K562 (cell line): Measurements from ENCODE around the gene PAQR4. TPM values are rescaled to one million over a fixed set of nuclear protein-coding genes. Genes with fewer than 3 reads are reported as not detected.
A peak's percentile ranks its signal among the peaks of the same experiment; 100 is the strongest.

Experiments used
- BHLHE40 ChIP-seq: IDR thresholded peaks from 2 replicates; pipeline ENCODE4 v1.6.1; 2011; ENCODE audit warnings: low read length, improper control_type of control experiment
- ELK3 ChIP-seq: fragments of 450-650 bp; formaldehyde crosslinking; IDR thresholded peaks from 2 replicates; pipeline ENCODE4 v1.4.0; 2020; ENCODE audit warnings: mild to moderate bottlenecking
- EWSR1 ChIP-seq: fragments of 450-650 bp; IDR thresholded peaks from 2 replicates; pipeline ENCODE4 v1.6.1; 2018; ENCODE audit warnings: borderline replicate concordance, mild to moderate bottlenecking, low read depth, moderate library complexity; ENCODE audit not compliant: partially characterized antibody
- EZH2 ChIP-seq: IDR thresholded peaks from 2 replicates; pipeline ENCODE4 v1.6.1; 2012; ENCODE audit warnings: low read depth, mild to moderate bottlenecking, inconsistent platforms, low read length, borderline replicate concordance
- HDAC8 ChIP-seq: fragments of 450-650 bp; IDR thresholded peaks from 2 replicates; pipeline ENCODE4 v1.6.1; 2016; ENCODE audit warnings: mild to moderate bottlenecking, missing genetic modification characterization, moderate library complexity, missing compliant biosample characterization
- HNRNPK ChIP-seq: fragments of 200-400 bp; formaldehyde crosslinking; IDR thresholded peaks from one replicate; pipeline ENCODE4 v1.6.1; 2018; ENCODE audit warnings: mild to moderate bottlenecking, low read depth, low read length; ENCODE audit not compliant: poor library complexity, severe bottlenecking
- JUND ChIP-seq, 2 experiments: IDR thresholded peaks; 2 replicates in 1 of 2; 3 replicates in 1 of 2; pipeline ENCODE4 v1.6.1; 2011; ENCODE audit warnings: borderline replicate concordance in 2 of 2, low read depth in 2 of 2, low read length in 2 of 2, improper control_type of control experiment in 1 of 2, missing biosample characterization in 1 of 2, missing genetic modification characterization in 1 of 2, missing genetic modification reagents in 1 of 2
- MCM5 ChIP-seq: fragments of 450-650 bp; IDR thresholded peaks from 2 replicates; pipeline ENCODE4 v1.6.1; 2016; ENCODE audit warnings: low read depth
- PREB ChIP-seq: sonication (generic); formaldehyde crosslinking; IDR thresholded peaks from 2 replicates; pipeline ENCODE4 v1.8.1; 2023; ENCODE audit warnings: mild to moderate bottlenecking, missing genetic modification reagents
- PTTG1 ChIP-seq: fragments of 450-650 bp; IDR thresholded peaks from 2 replicates; pipeline ENCODE4 v1.6.1; 2016; ENCODE audit warnings: low read depth, mild to moderate bottlenecking, missing genetic modification characterization, missing compliant biosample characterization
- RBBP5 ChIP-seq: fragments of 200-600 bp; sonication (generic); IDR thresholded peaks from 2 replicates; pipeline ENCODE4 v1.6.1; 2012; ENCODE audit warnings: borderline replicate concordance, mild to moderate bottlenecking, low read length, control low read depth, inconsistent platforms; ENCODE audit not compliant: insufficient read depth, poor library complexity, severe bottlenecking
- SFPQ ChIP-seq: fragments of 200-400 bp; formaldehyde crosslinking; IDR thresholded peaks from 2 replicates; pipeline ENCODE4 v1.6.1; 2017; ENCODE audit warnings: mild to moderate bottlenecking, low read depth, low read length, moderate library complexity
- SMARCB1 ChIP-seq: IDR thresholded peaks from 2 replicates; pipeline ENCODE4 v1.6.1; 2011; ENCODE audit warnings: improper control_type of control experiment, low read depth; ENCODE audit not compliant: insufficient read length
- ZNF274 ChIP-seq: IDR thresholded peaks from 2 replicates; pipeline ENCODE4 v1.6.1; 2011; ENCODE audit warnings: low read depth, mild to moderate bottlenecking, low read length, moderate library complexity, borderline replicate concordance
- ZNF3 ChIP-seq: fragments of 250-450 bp; sonication (Bioruptor Pico); IDR thresholded peaks from 2 replicates; pipeline ENCODE4 v1.5.0; 2021; ENCODE audit warnings: mild to moderate bottlenecking, moderate library complexity
- ZNF644 ChIP-seq: fragments of 200-800 bp; sonication (Bioruptor generic); IDR thresholded peaks from 2 replicates; pipeline ENCODE4 v1.6.1; 2016; ENCODE audit warnings: low read depth, missing genetic modification characterization, missing compliant biosample characterization
- polyA plus RNA-seq, 8 experiments: library from polyadenylated mRNA; depleted of rRNA in 4 of 8; stranded (reverse) in 5 of 8; unstranded in 3 of 8; fragments of >200 nt; fragmentation: Nextera tagmentation in 2 of 8; fragmentation: Illumina TruSeq in 1 of 8; extraction: Ambion mirVana in 2 of 8; extraction: Trizol in 1 of 8; gene quantifications; 2 replicates each; pipeline versions ENCODE4 v1.2.1 to v1.2.3, GENCODE V29; 2011 to 2014; ENCODE audit warnings: inconsistent platforms in 1 of 8, missing spikeins in 1 of 8
- total RNA-seq, 7 experiments: library from RNA; depleted of rRNA in 6 of 7; stranded (reverse); fragments of >200 nt in 6 of 7; fragmentation: Illumina TruSeq in 2 of 7; extraction: Trizol in 2 of 7; gene quantifications; 2 replicates each; pipeline versions ENCODE4 v1.2.1 to v1.2.3, GENCODE V29; 2011 to 2021; ENCODE audit warnings: low replicate concordance in 1 of 7

PAQR4 gene
- total and polyA plus RNA-seq, 9 of the 15 experiments (the other 6 are each of a cell fraction or from before 2014, with no cell fraction given): 0.62 to 40.4 (median 19.5) TPM

GRCh38 chr16:3007059-3007956 is 38.2 kb downstream of the PAQR4 start (continued):
- TF ChIP-seq ZNF644 (tag) (no peak), JUND (IDR thresholded peaks at IDR 0.05; ENCODE audit: borderline replicate concordance, low read depth, low read length) (peak; percentile 42; the same call in 1 of the 2 replicates), JUND (tag; IDR thresholded peaks at IDR 0.05; ENCODE audit: borderline replicate concordance, low read depth, low read length) (no peak), BHLHE40 (no peak), EWSR1 (no peak), ZNF3 (CRISPR knock-in tag) (no peak), RBBP5 (peak; percentile 45), PREB (no peak), EZH2 (no peak), HNRNPK (no peak), MCM5 (no peak), ZNF274 (no peak), PTTG1 (tag) (no peak), HDAC8 (tag) (no peak), ELK3 (no peak), SFPQ (no peak), SMARCB1 (no peak)
